GM23338 (cell line): ENCODE results near the gene TPM2. TPM values are rescaled to one million over a fixed set of nuclear protein-coding genes. Genes with fewer than 3 reads are reported as not detected.

Experiments used
- ATAC-seq: fragments of 200-7000 bp; cut with Tn5 transposase; 3 replicates; pipeline ENCODE4 v1.9.1; 2020
- DNase-seq: peaks from one replicate; pipeline ENCODE4 v3.0.0-alpha.2; 2015; ENCODE audit warnings: low spot score
- H2AFZ ChIP-seq: fragments of 200-600 bp; sonication (generic); 2 replicates; pipeline ENCODE4 v1.8.0; 2016; ENCODE audit warnings: antibody characterized with exemption, mild to moderate bottlenecking, moderate library complexity
- H3F3A ChIP-seq: fragments of 200-600 bp; sonication (generic); replicated peaks from 2 replicates; pipeline ENCODE4 v1.8.0; 2017; ENCODE audit warnings: antibody characterized with exemption, mixed run types, low read depth
- H3K27ac ChIP-seq: fragments of 200-600 bp; sonication (generic); 2 replicates; pipeline ENCODE4 v1.6.1; 2016; ENCODE audit warnings: low read depth
- H3K27me3 ChIP-seq: fragments of 200-600 bp; sonication (generic); 2 replicates; pipeline ENCODE4 v1.8.0; 2016; ENCODE audit warnings: mild to moderate bottlenecking, mixed run types, moderate library complexity; ENCODE audit not compliant: insufficient read depth
- H3K36me3 ChIP-seq: fragments of 200-600 bp; sonication (generic); 2 replicates; pipeline ENCODE4 v1.8.0; 2016; ENCODE audit warnings: mild to moderate bottlenecking; ENCODE audit not compliant: insufficient read depth
- H3K4me1 ChIP-seq: fragments of 200-600 bp; sonication (generic); 2 replicates; pipeline ENCODE4 v1.8.0; 2016; ENCODE audit warnings: mild to moderate bottlenecking, moderate library complexity; ENCODE audit not compliant: insufficient read depth
- H3K4me2 ChIP-seq: fragments of 200-600 bp; sonication (generic); 2 replicates; pipeline ENCODE4 v1.7.1; 2017; ENCODE audit warnings: mixed run types
- H3K4me3 ChIP-seq: fragments of 200-600 bp; sonication (generic); 2 replicates; pipeline ENCODE4 v1.6.1; 2016; ENCODE audit warnings: mixed run types
- H3K79me2 ChIP-seq: fragments of 200-600 bp; sonication (generic); replicated peaks from 2 replicates; pipeline ENCODE4 v1.8.0; 2017; ENCODE audit warnings: mild to moderate bottlenecking; ENCODE audit not compliant: insufficient read depth
- H3K9me2 ChIP-seq: fragments of 200-600 bp; sonication (generic); 2 replicates; pipeline ENCODE4 v1.8.0; 2017; ENCODE audit not compliant: insufficient read depth
- H4K20me1 ChIP-seq: fragments of 200-600 bp; sonication (generic); replicated peaks from 2 replicates; pipeline ENCODE4 v1.8.0; 2017; ENCODE audit warnings: mild to moderate bottlenecking; ENCODE audit not compliant: insufficient read depth
- H3K27ac Mint-ChIP-seq: 2 replicates; pipeline ENCODE4 v1.8.0; 2020; ENCODE audit warnings: inconsistent platforms, mild to moderate bottlenecking, moderate library complexity, mixed read lengths
- H3K27me3 Mint-ChIP-seq: 3 replicates; pipeline ENCODE4 v1.8.0; 2022; ENCODE audit warnings: low read depth, mild to moderate bottlenecking, moderate library complexity, mixed read lengths, inconsistent platforms; ENCODE audit not compliant: insufficient read depth, poor library complexity
- H3K36me3 Mint-ChIP-seq: 3 replicates; pipeline ENCODE4 v1.8.0; 2021; ENCODE audit warnings: low read depth, mild to moderate bottlenecking, inconsistent platforms, moderate library complexity, mixed read lengths
- H3K4me1 Mint-ChIP-seq: 3 replicates; pipeline ENCODE4 v1.8.0; 2020; ENCODE audit warnings: mild to moderate bottlenecking, inconsistent platforms, mixed read lengths
- H3K4me3 Mint-ChIP-seq: 3 replicates; pipeline ENCODE4 v1.8.0; 2021; ENCODE audit warnings: moderate library complexity, mild to moderate bottlenecking, inconsistent platforms, mixed read lengths
- H3K9me3 Mint-ChIP-seq: 3 replicates; pipeline ENCODE4 v1.8.0; 2020; ENCODE audit warnings: moderate library complexity, mild to moderate bottlenecking, inconsistent platforms, mixed read lengths
- CREB1 ChIP-seq: fragments of 250-450 bp; sonication (Bioruptor Pico); IDR thresholded peaks from 2 replicates; pipeline ENCODE4 v1.5.0; 2020; ENCODE audit warnings: low read depth, mild to moderate bottlenecking, moderate library complexity
- CTCF ChIP-seq, 2 experiments: fragments of 200-600 bp in 1 of 2; sonication (generic) in 1 of 2; conservative IDR thresholded peaks; 2 replicates each; pipeline versions ENCODE4 v1.5.1 to v1.6.1; 2016 to 2017; ENCODE audit warnings: antibody characterized with exemption in 2 of 2, low read depth in 2 of 2, mild to moderate bottlenecking in 2 of 2, moderate library complexity in 1 of 2
- ETS1 ChIP-seq: IDR thresholded peaks from 2 replicates; pipeline ENCODE4 v1.6.1; 2016; ENCODE audit warnings: antibody characterized with exemption
- EZH2 ChIP-seq: fragments of 200-600 bp; sonication (generic); IDR thresholded peaks from one replicate; pipeline ENCODE4 v1.8.0; 2017; ENCODE audit warnings: antibody characterized with exemption, mild to moderate bottlenecking, low read depth; ENCODE audit not compliant: unreplicated experiment
- EZH2phosphoT487 ChIP-seq: fragments of 200-600 bp; sonication (generic); IDR thresholded peaks from one replicate; pipeline ENCODE4 v1.8.1; 2018; ENCODE audit warnings: antibody characterized with exemption; ENCODE audit not compliant: unreplicated experiment
- JUNB ChIP-seq: IDR thresholded peaks from one replicate; pipeline ENCODE4 v1.6.1; 2016; ENCODE audit warnings: antibody characterized with exemption; ENCODE audit not compliant: unreplicated experiment
- NANOG ChIP-seq: IDR thresholded peaks from 2 replicates; pipeline ENCODE4 v1.6.1; 2016; ENCODE audit warnings: antibody characterized with exemption, borderline replicate concordance
- POLR2AphosphoS5 ChIP-seq: IDR thresholded peaks from 2 replicates; pipeline ENCODE4 v1.6.1; 2016; ENCODE audit warnings: antibody characterized with exemption, low read depth
- REST ChIP-seq: IDR thresholded peaks from one replicate; pipeline ENCODE4 v1.6.1; 2018; ENCODE audit warnings: antibody characterized with exemption; ENCODE audit not compliant: unreplicated experiment
- STAT1 ChIP-seq: IDR thresholded peaks from one replicate; pipeline ENCODE4 v1.6.1; 2016; ENCODE audit warnings: antibody characterized with exemption; ENCODE audit not compliant: unreplicated experiment
- ZNF114 ChIP-seq: fragments of 250-450 bp; sonication (Bioruptor Pico); IDR thresholded peaks from 2 replicates; pipeline ENCODE4 v1.5.0; 2020; ENCODE audit warnings: mild to moderate bottlenecking, moderate library complexity
- ZNF331 ChIP-seq: fragments of 250-450 bp; sonication (Bioruptor Pico); IDR thresholded peaks from 2 replicates; pipeline ENCODE4 v1.5.0; 2020; ENCODE audit warnings: low read depth, mild to moderate bottlenecking, moderate library complexity
- ZNF462 ChIP-seq: fragments of 250-450 bp; sonication (Bioruptor Pico); IDR thresholded peaks from 2 replicates; pipeline ENCODE4 v1.5.0; 2020; ENCODE audit warnings: mild to moderate bottlenecking, moderate library complexity
- polyA plus RNA-seq: library from polyadenylated mRNA; unstranded; fragments of >200 nt; fragmentation: Nextera tagmentation; extraction: Ambion mirVana; gene quantifications from 2 replicates; pipeline ENCODE4 v1.2.1, GENCODE V29; 2016
- total RNA-seq: library from RNA; depleted of rRNA; stranded (reverse); fragments of >200 nt; shearing (Covaris generic); gene quantifications from 2 replicates; pipeline ENCODE4 v1.2.3, GENCODE V29; 2014

Gene TPM2
- total and polyA plus RNA-seq, 2 experiments from 2014 or later, result 116 to 488 TPM

- Mint-ChIP-seq H3K27ac (peak within 1 kb of the TSS; percentile 89), H3K27me3 (peaks cover 8% of the 10 kb centered on the region), H3K4me3 (no peak within 1 kb of the TSS; the same call in none of the 3 replicates), H3K9me3 (no peaks in the 10 kb centered on the region; the same call in 2 of the 3 replicates), H3K36me3 (peaks cover 28% of the 10 kb centered on the region), H3K4me1 (peaks cover 13% of the 10 kb centered on the region)
- Histone ChIP-seq H3K4me2 (peak within 1 kb of the TSS; percentile 90), H3K36me3 (peaks cover 21% of the 10 kb centered on the region), H3F3A (peaks cover 11% of the 10 kb centered on the region), H3K27me3 (no peaks in the 10 kb centered on the region), H3K4me3 (peak within 1 kb of the TSS; percentile 91), H3K9me2 (no peaks in the 10 kb centered on the region), H3K27ac (peak within 1 kb of the TSS; percentile 95), H4K20me1 (peaks cover 17% of the 10 kb centered on the region), H3K79me2 (peaks cover 37% of the 10 kb centered on the region), H2AFZ (0 out of 2 replicates have a peak within 1 kb of the TSS, but pooled peaks have one; percentile 63), H3K4me1 (peaks cover 31% of the 10 kb centered on the region)
- TF ChIP-seq EZH2 (no peak), ZNF114 (no peak), ZNF462 (CRISPR knock-in tag) (no peak), CTCF (conservative IDR thresholded peaks at IDR 0.05; ENCODE audit: low read depth in 2 of 2) (peak in 1 of 2 experiments; percentile 40; a peak in 2 of 4 replicates), NANOG (no peak), REST (no peak), EZH2phosphoT487 (no peak), POLR2AphosphoS5 (peak; percentile 68), ETS1 (peak; percentile 87), CREB1 (peak; percentile 91), JUNB (no peak), STAT1 (no peak), ZNF331 (CRISPR knock-in tag) (no peak)
- peak; percentile 78 for ATAC-seq
- peak; percentile 98 for DNase-seq
Observed at GRCh38 chr9:35732185-35732799, 42.6 kb upstream of the TPM2 start, which contains the start of the genes CREB3 and TLN1. CREB3 (plus strand) TSS chr9:35732666; CDS start chr9:35732773, 107 bp downstream. TLN1 (minus strand) TSS chr9:35732195; CDS start chr9:35725694, 6,501 bp downstream.
